Measurements from ENCODE around the gene TACC3.

GRCh38 chr4:1765409-1766072 is 44.2 kb downstream of the TACC3 start:
- TF ChIP-seq SIN3A (IDR thresholded peaks at IDR 0.05; ENCODE audit: borderline replicate concordance, insufficient read depth, low read depth, low read length) (no peak), CTCF (IDR thresholded peaks at IDR 0.05) (no peak), POLR2AphosphoS5 (IDR thresholded peaks at IDR 0.05; ENCODE audit: low read depth, low read length) (no peak)

All from Panc1 (cell line).